Hematopoietic multipotent progenitor cell treated with erythropoietin and hydrocortisone succinate and interleukin-3 and kit ligand, for 4 days (in vitro differentiated cells): Measurements from ENCODE around the gene YPEL2.
"Not testable (repeated sequence)": the region's sequence is repeated elsewhere in the genome, so short reads cannot be mapped to it uniquely, and the experiment has no call there.

Experiments
- DNase-seq: peaks from one replicate; pipeline ENCODE4 v3.0.0-alpha.2; 2015

The YPEL2 gene

DNA sequence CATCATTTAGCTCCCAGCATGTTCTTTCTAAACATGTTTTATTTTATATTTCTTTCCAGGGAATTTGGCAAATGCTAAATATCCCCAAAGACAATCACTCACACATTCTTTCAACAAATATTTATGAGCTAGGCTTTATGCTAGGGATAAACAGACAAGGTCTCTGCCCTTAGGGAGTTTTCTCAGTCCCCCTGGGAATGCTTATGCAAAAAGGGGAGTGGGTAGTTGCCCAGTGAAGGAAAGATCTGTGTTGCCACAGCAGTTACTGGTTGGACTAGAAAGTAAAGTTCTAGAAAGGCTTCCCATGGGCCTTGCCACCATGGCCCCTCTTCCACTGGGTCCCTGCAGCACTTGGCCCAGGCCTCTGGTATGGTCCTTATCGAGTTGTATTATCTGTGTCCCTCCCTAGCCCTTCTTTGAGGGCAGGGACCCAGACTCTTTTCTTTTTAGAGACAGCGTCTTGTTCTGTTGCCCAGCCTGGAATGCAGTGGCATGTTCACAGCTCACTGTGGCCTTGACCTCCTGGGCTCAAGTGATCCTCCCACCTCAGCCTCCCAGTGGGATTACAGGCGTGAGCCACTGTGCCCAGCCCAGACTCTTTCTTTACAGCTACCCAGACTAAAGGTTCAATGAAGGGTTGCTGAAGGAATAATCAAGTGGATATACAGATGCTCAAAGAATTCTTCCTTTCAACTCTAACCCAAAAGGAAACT is 78.0 kb downstream of the YPEL2 start:
- no peak for DNase-seq

DNA sequence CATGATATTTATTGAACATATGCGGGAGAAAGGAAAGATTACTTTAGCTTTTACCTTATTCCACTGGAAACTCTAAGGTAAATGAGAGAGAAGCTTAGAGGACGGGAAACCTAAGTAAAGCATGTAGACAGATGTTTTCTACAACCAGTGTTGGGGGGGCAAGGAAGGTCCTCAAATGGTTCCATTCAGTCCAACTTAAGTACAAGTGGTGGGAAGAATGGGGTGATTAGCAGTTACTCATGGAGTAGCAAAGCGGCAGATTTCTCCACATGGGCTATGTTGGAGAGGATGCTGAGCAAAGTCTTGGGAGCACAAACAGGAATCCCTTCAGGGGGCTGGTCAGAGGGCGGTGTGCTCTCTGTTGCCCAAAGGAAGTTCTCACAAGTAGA is 78.6 kb downstream of the YPEL2 start:
- no peak for DNase-seq

DNA sequence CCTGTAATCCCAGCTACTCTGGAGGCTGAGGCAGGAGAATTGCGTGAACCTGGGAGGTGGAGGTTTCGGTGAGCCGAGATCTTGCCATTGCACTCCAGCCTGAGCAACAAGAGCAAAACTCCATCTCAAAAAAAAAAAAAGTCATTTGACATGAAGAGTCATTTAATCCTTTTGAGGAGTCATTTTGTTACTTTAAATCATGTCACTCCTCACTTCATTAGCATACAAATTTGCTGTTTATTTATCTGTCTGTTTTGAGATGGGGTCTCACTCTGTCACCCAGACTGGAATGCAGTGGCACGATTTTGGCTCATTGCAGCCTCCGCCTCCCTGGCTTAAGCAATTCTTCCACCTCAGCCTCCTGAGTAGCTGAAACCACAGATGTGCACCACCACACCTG is 81.0 kb downstream of the YPEL2 start:
- not testable (repeated sequence) for DNase-seq

DNA sequence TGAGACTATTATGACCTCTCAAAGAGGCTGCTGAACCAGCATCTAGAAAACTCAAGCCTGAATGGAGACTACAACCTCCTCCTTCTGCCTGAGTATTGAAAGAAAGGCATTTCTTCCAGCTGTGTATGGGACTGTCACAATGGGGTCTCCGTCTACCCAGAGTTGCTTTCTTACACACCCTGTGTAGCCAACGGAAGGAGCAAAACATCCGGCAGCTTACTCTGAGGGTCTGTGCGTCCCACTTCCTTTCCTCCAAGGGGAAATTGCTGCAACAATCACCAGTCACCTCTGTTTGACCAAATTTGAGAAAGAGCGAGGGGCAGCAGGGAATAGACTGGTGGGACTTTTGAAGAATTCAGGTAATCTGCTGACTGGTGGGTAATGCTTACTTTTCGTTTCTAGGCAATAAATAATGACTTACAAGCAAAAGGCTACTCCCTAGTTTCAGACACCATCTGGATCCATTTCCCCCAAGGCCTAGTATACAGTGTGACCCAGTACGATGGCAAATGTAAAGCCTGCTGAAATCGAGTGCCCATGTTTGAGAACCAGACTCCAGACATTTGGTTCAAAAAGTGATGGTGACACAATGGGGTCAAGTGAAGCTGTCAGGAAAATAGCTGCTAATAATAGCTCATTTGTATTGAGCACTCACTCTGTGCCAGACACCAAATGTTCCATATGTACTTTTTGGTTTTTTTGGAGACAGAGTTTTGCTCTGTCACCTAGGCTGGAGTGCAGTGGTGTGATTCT is 81.7 kb downstream of the YPEL2 start:
- peak; percentile 38 for DNase-seq

DNA sequence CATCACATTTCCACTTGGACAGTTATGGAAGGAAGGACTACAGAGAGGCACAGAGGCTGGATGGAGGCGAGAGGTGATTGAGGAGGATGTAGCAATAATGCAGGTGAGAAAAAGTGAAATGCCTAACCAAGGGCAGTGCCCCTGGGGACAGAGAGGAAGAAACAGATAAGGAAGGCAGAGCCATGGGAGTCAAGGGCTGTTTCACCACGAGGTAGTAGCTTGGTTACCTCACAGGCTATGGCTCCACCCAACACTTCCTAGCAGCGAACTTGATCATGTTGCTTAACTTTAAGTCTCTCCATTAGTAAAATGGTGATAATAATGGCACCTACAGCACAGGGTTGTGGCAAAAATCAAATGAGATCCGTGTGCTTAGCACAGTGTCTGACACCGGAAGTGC is 83.9 kb downstream of the YPEL2 start:
- peak; percentile 63 for DNase-seq

DNA sequence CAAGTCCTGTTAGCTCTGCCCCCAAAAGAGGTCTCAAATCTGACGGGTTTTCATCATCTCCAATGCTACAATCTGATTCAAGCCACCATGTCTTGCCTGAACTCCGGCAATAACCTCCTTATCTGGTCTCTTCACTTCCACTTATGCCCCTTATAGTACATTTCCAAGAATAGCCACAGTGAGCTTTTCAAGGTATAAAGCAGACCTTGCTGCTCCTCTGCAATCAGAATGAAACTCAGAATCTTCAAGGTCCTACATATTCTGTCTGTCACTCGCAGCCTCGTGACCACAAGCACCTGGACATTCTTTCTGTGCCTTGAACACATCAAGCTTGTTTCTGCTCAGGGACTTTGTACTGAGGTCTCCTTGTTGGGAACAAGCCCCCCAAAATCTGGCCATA is 84.7 kb downstream of the YPEL2 start:
- DNase-seq = peak; percentile 54

DNA sequence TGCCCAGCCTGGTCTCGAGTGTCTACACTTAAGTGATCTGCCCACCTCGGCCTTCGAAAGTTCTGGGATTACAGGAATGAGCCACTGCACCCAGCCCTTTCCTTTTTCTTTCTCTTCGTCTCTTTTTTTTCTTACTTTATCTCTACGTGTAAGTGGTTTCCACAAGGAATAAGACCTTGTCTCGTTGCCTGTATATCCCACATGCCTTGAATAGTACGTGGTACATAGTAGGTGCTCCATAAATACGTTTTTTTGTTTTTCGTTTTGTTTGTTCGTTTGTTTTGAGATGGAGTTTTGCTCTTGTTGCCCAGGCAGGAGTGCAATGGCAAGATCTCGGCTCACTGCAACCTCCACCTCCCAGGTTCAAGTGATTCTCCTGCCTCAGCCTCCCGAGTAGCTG is 86.0 kb downstream of the YPEL2 start:
- no peak for DNase-seq

DNA sequence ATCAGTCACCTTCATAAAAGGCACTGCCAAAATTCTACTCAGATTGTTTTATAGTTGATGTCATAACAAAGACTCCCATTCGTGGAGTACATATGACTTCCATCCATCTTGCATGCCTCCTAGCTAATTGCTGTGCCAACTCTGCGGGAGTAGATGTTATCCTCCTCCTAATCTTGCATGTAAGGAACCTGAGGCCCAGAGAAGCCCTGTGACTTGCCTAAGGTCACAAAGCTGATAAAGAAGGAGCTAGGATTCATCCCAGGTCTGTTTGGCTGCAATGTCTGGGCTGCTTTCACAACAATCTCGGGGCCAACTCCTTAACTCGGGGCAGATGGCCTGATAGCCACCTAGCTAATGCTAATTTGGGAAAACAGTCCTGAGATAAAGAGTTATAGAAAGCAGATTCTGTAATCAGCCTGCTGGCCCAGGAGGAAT is 87.3 kb downstream of the YPEL2 start:
- DNase-seq = no peak

DNA sequence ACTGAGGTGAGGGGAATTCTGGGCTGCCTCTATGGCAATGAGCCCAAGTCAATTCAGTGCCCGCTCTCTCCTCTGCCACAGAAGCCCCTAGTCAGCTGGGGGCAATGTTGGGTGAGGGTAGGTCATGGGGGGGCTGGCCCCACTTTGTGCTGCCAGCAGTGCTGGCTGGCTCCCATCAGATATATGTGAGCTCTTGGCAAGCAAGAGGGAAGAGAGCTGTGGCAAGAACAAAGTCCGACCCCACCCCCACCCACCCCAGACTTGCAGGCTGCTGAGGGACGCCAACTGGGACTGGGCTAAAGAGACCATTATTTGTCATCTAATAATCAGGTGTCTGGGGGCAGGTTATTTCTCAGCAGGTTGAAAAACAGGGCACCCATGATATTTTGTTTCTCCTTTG is 89.4 kb downstream of the YPEL2 start:
- DNase-seq = no peak

DNA sequence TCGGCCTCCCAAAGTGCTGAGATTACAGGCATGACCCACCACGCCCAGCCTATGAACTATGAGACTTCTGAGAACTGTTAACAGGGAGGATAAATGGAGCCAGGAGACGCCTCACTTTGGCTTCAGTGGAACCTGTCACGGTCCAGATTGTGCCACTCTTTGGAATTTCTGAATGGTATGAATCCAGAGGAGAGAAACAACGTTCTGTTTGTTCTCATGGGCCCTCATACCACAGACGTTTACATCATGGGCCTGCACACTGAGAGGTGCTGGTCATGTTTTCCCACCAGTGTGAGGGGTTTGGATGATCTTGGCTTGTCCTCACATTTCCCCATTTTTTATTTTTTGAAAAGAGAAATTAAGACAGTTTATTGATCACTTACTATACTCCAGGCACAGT is 90.3 kb downstream of the YPEL2 start:
- no peak for DNase-seq

DNA sequence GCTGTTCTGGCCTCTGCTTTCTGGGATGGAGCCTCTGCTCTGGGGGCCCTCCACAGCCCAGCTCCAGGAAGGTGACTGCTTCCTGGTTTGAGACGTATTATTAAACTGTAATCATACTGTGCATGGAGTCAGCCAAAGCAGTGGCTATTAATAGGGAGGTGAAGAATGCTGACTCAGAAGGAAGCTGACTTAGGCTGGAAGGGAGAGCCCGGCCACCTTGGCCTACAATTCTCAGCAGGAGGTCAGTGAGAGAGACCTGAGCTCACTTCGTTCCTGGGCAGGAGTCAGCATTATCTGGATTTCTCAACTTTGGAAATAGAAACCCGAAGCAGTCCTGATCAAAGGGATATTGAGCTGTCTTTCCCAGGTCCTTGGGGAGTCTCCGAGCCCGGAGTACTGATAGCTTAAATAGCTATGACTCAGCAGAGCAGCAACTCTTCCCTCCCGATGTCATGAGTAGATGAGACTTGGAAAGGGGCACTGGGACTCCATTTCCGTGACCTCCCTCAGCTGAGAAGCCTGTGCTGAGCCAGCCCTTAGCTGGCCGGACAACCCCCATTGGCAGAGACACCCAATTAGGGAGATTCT is 91.8 kb downstream of the YPEL2 start:
- DNase-seq = peak; percentile 12

DNA sequence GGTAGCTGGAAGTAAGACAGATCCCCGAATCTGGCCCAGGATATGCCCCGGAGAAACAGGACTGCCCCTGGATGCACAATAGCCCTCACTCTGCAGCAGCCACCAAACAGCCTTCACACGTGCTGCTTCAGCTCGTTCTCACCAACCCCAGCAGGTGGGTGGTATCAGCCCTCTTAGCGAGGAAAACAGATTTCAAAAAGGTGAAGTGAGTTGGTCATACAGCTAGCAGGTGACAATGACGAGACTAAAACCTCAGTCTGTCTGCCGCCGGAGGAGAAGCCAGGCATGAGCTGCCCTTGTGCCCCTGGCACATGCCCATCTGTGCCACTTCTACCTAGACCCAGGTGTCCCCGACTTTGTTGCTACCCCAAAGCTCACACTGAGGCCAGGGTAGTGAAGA is 92.4 kb downstream of the YPEL2 start:
- no peak for DNase-seq

DNA sequence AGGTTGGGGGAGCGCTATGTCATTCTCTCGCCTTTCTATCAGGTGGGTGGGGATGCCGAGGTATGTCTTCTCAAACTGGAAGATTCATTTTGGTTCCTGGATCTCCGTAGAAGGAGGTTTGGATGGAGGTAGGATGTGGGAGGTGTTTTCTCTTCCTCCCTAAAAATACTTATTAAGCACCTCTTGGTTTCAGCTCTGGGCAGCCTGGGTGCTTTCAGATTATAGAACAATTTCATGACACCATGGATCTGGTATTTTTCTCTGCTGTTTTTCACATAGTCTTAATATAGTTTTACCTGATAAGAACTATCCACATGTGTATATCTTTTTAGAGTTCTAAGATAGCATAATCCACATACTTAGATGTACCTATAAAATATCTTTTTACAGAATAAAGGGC is 92.9 kb downstream of the YPEL2 start:
- DNase-seq = no peak

DNA sequence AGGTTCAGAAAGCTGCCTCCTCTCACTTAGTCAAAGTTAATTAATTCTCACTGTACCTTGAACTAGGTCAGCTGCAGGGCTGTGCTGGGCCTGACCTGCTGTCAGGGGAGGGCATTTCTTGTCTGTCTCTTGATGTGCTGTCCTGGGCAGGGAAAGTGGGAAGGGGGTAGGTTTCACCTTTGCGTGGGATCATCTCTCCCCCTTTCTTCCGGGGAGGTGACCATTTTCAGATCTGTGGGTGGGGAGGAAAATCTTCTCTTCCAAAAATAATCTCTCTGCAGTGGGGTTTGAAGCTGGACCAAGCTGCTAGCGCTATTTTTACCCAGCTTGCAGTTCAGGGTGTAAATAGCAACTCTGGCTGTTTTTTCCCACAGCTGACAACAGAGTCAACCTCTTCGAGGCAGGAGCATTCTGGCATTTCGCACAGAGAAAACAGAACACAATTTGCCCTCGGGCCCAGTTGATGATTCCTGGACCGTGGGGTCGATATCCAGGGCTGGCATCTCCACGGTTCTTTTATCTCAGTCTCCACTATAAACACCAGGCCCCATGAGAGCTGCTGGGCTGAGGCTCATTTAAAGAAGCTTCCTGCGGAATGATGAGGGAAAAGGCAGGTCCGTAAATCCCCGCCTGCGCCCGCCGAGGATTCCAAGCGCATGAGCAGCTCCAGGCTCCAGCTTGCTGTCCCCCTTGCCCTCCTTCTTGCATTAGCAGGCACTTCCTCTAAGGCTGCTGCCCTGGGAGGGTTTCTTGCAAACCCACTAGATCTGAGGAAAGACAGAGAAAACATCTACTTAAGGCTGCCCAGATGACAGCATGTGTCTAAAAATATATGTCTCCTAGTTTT is 93.9 kb downstream of the YPEL2 start:
- DNase-seq = no peak

DNA sequence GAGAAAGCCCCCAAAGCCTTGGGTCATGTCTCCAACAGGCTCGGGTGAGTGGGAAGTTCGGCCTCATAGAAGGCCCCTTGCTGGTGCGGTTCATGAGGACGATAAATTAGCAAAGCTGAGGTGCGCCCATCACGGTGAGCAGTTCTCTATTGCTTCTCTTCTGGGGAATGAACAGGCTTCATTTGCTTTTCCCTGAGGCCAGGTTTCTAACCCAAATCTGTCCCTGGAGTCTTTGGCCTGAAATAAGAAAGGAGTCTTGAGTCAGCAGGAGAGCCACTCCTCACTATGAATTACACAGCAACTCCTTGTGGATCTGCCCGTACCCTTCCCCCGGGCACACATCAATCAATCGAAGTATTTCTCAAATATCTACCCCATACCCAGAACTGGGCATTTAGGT is 94.6 kb downstream of the YPEL2 start:
- DNase-seq = no peak

DNA sequence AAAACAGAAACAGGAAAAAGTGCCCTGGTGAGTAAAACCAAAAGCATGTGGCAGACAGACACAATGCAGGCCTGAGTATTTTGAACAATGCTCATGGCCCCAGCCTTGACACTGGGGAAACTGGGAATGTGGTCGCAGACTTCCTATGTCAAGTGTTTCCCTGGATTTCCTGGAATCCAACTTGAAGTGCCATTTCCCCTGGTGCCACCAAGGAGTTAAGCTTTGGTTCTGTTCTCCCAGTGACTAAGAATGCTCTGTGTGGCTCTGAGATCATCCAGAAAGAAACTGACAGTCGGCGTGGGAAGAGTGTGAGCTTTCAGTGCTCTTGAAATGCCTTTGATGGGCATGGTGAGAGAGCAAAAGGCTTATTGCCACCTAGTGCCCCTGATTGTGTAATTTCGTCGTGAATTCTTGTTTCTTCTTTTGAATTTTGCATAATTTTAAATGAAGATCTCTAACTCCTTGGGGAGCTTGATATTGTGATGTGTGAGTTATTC is 96.0 kb downstream of the YPEL2 start:
- DNase-seq = peak; percentile 41

DNA sequence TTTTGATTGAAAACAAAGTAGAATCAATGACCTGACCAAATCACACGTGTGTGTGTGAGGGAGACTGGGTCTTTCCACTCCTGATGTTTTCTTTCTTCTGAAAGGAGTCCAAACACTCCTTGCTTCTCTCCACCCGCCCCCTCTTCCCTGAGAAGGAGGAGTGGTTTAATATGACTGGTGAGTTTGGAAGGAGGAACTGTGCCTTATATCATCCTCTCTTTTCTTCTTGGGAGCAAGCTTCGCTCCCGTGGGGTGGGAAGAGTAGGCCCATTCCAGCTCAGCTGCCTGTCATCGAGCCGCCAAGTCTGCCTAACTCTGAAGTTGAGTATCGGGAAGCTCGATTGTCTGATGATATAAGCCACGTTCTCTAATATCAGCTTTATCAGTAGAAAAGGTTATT is 96.5 kb downstream of the YPEL2 start:
- DNase-seq = no peak

DNA sequence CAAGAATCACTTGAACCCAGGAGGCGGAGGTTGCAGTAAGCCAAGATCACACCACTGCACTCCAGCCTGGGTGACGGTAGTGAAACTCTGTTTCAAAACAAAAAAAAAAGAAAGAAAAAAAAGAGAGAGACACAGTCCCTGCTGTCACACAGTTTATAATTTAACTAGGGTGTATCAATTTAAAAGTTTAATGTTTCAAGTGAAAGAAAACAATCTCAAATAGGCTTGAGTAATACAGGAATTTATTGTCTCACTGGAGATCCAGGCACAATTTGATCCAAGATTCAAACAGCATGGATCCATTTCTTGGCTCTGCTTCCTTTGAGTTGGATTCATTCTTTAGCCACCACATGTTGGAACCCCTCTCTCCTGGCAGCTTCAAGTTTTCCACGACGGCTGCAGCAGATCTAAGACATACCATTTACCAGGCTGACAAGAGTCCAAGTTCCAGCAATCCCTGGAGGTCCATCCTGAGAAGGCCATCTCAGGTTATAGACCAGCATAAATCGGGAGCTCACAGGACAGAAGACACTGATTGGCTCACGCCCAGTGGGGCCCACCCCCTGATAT is 97.5 kb downstream of the YPEL2 start:
- no peak for DNase-seq

DNA sequence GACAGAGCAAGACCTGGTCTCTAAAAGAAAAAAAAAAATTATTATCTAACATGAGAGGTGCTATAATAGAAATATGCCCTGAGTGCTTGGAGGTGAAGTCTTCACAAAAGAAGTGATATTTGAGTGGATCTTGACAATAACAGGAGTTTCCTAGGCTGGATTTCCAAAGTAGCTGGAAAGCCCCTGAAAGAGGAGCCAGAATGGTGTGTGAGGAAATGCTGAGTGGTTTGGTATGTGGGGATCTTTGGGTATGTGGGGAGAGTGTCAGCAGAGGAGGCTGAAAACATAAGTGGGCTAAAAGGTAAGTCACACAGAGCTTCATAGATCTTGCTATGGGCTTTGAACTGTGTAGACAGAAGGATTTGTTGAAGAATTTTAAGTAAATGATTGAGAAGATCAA is 100.1 kb downstream of the YPEL2 start:
- DNase-seq = no peak

DNA sequence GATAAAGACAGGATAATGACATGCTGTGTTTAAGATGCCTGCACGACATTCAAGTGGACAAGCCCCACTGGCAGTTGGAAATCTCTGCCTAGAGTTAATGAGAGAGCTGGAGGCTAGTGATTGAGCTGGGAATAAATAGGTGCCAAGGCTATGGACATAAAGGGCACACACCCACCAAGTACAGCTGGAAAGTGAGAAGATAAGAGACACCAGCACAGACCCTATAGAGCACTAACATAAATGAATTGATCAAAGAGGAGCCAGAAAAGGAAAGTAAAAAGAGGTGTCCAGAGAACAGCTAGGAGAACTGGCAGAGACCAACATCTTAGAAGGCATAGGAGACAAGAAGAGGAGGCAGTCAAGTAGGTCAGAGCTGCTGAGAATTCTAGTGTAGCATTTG is 101.2 kb downstream of the YPEL2 start:
- no peak for DNase-seq

DNA sequence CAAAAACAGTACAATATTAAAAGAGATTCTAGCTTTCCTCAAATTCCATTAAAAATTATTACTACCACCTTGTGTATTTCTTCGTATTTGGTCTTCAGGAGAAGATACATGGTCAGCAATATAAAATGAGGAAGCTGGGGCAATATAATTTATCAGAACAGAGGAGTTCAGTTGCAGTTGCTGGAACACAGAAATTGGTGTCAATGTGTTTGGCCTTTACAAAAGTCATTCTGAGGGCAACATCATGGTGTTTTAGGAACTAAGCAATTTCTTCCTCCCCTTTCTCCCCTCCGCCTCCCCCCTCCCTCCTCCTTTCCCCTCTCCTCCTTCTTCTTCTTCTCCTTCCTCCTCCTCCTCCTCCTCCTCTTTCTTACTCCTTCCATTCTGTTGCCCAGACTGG is 102.1 kb downstream of the YPEL2 start:
- no peak for DNase-seq

DNA sequence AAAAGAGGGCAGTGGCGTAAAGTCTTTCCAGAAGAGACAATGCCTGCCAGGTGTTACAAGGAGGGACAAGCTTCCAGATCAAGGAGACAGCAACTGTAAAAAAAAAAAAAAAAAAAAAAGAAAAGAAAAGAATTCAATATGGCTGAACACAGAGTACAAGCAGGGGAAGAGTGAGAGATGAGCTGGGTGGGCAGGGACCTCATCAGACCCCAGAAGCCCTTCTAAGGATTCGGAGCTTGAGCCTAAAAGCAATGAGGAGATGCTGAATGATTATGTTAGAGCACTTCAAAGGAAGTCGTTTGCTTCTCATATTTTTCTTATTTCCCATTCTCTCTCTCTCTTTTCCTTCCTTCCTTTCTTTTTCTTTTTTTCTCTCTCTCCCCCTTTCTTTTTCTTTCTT is 103.0 kb downstream of the YPEL2 start:
- no peak for DNase-seq

DNA sequence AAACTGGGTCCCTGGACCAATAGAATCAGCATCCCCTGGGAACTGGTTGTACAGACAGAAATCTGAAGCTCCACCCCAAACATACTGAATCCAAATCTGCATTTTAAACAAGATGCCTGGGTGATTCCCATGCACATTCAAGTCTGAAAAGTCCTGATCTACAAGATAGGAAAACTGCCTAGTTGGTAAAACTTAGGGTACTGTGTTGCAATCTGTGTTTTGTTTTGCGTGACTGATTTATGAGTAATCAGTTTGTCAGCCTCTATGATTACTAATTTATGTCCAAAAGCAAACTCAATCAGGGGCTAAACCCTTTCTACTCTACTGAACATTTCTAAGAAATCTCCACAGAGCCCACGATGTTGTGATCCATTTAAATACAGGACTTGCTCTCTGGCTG is 103.8 kb downstream of the YPEL2 start:
- DNase-seq = no peak
